Effector CD8-positive, alpha-beta T cell (primary cell): ENCODE measurements around the gene PIF1.
"Not testable (repeated sequence)": the region's sequence is repeated elsewhere in the genome, so short reads cannot be mapped to it uniquely, and the experiment has no call there.

Experiments used
- DNase-seq: peaks from one replicate; lab custom pipeline; 2025; lab: John Stamatoyannopoulos, UW

Gene PIF1

DNA sequence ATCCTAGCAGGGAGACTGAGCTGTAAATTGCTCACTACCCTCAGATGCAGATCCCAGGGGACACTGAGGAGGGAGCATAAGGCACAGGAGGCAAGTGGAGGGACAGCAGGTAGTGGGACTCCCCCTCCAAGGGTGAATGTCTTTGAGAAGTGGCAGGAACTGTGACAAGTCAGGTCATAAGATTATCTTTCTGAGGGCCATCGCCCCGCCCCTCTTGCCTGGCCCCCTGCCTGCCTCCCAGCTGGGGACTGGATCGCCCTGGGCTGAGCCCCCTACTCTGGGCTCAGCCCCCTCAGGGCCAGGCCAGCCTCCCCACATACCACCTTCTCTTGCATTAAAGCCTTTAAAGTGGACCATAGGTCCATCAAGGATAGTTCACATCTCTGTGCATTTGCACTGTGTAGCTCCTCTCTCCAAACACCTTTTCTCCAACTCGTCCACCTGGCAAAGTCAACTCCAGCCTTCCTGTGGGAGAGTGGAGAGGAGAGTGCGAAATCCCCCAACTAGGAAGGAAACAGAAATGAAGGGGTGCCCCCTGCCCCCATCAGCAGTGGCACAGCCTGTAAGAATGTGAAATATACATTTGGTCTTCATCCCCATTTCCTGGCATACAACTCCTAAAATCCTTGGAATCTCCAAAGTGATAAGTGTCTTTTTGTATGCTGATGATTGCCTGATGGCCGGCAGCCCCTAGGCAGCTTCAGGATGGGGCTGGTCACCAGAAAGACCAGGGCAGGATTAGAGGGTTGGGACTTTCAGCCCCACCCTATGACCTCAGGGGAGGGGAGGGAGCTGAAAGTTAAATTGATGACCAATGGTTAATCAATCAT lies 14.7 kb downstream of the PIF1 start:
- DNase-seq, result no peak

DNA sequence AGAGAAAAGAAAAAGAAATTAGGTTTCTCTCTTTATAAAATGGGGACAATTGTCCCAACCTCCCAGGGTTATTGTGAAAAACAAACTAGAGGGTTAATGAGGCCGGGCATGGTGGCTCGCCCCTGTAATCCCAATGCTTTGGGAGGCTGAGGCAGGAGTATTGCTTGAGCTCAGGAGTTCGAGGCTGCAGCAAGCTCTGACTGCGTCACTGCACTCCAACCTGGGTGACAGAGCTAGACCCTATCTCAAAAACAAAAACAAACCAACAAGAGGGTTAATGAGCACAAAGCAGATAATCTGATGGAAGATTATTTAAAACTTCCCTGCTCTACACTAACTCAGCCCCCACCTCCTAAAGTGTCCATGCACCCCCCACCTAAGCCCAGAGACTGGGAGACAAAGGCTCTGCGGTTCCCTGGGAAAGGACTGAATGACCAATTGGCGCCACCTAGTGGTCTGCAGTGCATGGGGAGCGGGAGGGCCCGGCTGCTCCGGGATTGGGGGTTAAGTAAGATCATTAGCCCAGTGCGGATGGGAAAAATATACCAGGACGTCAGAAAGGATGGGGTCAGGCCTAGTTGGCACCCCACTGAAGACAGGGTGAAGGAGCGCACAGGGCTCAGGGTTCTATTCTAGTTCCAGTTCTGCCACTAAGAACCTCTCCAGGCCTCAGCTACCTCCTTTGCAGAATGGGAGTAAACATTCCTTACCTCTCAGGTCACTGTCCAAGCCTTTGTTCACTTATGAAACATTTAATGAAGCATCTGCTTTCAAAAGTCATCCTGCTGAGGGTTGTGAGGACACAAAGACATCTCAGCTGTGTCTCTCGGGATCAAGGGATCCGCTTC lies 15.6 kb downstream of the PIF1 start:
- DNase-seq, result peak; percentile 57

DNA sequence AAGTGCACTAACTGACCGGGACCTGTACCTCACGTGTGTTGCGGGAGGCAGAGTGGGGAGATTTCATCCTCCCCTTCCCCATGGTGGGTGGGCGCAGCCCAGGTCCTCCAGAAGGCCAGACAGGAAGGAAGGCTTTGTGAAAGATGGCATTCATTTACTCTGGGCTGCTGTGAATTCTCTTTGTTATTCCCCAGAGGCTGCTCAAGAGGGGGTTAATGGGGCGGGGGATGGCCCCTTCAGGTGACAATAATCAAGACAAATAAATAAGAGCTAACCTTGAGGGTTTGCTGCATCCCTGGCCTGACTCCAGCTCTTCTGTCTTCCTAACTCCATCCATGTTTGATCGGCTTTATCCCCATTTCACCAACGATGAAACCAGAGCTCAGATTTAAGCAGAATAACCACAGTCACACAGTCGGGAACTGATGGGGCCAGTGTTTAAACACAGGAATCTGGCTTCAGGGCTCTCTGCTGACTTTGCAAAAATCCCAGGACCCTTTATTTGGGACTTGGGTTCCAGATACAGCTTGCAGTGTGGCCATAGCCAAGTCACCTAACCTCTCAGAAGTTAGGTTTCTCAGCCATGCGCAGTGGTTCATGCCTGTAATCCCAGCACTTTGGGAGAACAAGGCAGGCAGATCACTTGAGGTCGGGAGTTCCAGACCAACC lies 16.5 kb downstream of the PIF1 start:
- DNase-seq, result no peak

DNA sequence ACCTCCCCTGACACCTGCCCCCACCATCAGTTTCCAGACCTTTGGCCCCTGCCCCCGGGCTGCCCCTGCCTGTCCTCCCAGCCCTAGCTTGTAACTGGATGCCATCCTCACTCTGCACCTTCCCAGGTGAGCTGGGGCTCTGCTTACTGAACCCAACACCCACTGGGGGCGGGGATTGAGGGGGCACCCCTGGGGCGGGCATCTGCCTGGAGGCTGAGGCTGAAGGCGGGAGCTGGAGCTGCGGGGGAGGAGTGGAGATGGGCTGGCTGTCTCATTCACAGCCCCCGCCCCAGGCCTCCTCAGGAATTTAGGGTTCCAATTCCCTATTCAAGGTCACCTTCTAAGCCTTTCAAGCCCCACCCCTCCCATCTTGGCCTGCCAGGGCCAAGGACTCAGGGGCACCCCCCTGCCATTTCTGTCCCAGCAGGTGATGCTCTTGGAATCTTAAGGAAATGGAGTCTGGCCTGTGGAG lies 17.7 kb downstream of the PIF1 start:
- no peak for DNase-seq

DNA sequence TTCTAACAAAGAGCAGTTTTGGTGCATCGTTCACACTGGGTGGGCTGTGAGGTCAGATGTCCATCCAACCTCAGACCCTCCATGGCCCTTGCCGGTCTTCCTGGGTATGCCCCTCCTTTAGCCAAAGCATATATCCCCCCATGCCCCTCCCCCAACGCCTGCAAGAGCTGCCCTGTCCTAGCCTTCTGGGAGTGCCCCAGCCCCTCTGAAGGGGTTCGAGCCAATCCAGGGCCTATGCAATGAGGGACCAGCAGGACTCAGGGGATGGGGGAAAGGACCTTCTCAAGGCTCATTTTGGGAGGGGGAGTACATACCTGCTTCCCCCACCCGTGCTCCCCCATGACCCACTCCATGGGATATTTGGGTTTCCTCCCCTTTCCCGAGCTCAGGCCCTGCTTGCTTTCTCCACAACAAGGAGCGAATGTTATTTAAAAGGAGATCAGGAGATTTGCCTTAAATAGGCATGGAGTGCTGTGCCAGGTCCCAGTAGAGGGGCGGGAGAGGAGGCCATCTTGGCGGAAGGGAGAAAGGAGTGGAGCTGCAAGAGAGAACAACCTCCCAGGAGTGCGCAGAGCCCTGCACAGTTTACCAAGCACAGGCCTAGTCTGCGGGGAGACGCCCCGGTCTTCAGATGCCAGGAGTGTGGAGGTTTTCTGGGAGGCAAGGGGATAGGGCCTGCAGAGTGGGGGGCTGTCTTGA lies 18.2 kb downstream of the PIF1 start:
- no peak for DNase-seq

DNA sequence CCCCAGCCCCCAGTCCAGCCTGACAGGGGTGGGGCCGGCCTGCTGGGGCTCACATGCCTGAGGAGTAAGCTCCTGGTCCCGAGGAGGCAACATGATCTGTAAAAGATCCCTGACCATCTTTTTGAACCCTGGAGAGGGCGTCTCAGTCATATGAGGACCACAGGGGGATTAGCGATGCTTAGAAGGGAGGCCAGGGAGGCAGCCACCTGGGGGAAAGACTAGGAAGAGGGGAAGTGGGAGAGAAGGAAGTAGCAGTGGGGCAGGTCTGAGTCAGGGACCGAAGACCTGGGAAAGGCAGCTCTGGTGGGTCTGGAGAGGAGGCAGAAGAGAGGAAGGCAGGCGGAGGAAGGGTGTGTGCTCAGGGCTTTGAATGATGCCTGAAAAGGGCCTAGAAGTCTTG lies 18.9 kb downstream of the PIF1 start:
- DNase-seq, result no peak

DNA sequence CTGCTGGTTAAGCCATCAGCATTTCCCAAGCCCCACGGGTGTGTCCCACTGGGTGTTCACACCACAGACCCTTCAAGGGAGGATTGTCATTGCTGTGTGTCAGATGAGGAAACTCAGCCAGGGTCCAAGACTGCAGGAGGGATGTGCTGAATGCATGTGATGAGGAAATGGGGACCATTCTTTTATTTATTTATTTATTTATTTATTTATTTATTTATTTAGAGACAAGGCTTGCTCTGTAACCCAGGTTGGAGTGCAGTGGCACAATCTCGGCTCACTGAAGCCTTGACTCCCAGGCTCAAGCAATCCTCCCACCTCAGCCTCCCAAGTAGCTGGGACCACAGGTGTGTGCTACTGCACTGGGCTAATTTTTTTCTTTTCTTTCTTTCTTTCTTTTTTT lies 20.8 kb downstream of the PIF1 start:
- DNase-seq, result no peak

DNA sequence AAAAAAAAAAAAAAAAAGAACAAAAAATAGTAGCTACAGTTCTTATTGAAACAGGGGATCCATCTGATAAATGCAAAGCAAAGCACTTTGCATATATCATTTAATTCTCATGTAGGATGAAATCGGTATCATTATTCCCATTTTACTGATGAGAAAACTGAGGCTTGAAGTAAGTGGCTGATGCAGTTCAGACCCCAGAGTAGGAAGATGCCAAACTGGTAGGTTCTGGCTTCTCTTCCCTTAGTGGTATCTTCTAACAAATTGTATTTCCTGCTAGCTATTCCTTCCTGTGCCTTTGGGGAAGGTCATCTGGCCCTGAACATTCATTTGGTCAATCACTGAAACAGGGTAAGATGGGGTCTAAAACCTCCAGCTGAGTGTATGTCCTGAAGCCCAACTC lies 21.9 kb downstream of the PIF1 start:
- no peak for DNase-seq

DNA sequence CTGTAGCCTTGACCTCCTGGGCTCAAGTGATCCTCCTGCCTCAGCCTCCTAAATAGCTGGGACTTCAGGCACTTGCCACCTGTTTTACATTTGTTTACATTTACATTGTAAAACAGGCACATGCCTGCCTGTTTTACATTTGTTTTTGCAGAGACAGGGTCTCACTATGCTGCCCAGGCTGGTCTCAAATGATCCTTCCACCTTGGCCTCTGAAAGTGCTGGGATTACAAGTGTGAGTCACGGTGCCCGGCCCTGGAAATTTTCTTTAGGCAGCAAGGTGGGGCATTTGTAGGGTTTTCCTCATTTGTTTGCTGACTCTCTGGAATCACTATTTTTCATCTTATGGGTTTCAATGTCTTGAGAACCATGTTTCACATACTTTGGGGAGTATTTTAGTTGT lies 25.0 kb downstream of the PIF1 start:
- no peak for DNase-seq

DNA sequence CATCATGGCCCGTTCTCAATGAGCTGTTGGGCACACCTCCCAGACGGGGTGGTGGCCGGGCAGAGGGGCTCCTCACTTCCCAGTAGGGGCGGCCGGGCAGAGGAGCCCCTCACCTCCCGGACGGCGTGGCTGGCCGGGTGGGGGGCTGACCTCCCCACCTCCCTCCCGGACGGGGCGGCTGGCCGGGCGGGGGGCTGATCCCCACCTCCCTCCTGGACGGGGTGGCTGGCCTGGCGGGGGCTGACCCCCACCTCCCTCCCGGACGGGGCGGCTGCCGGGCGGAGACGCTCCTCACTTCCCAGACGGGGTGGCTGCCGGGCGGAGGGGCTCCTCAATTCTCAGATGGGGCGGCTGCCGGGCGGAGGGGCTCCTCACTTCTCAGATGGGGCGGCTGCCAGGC lies 26.5 kb downstream of the PIF1 start:
- DNase-seq, result not testable (repeated sequence)

DNA sequence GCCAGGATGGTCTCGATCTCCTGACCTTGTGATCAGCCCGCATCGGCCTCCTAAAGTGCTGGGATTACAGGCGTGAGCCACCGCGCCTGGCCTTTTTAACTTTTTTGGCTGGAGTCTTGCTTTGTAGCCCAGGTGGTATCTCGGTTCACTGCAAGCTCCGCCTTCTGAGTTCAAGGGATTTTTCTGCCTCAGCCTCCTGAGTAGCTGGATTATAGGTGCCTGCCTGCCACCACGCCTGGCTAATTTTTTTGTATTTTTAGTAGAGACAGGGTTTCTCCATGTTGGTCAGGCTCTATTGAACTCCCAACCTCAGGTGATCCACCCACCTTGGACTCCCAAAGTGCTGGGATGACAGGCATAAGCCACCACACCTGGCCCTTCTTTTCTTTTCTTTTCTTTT lies 29.5 kb downstream of the PIF1 start:
- not testable (repeated sequence) for DNase-seq

DNA sequence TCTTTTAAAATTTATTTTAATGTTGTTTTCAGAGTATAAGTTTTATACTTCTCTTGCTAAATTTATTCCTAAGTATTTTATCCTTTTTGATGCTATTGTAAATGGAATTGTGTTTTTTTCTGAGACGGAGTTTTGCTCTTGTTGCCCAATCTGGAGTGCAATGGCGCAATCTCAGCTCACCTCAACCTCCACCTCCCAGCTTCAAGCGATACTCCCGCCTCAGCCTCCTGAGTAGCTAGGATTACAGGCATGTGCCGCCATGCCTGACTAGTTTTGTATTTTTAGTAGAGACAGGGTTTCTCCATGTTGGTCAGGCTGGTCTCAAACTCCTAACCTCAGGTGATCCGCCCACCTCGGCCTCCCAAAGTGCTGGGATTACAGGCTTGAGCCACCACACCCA lies 30.1 kb downstream of the PIF1 start:
- DNase-seq, result not testable (repeated sequence)

DNA sequence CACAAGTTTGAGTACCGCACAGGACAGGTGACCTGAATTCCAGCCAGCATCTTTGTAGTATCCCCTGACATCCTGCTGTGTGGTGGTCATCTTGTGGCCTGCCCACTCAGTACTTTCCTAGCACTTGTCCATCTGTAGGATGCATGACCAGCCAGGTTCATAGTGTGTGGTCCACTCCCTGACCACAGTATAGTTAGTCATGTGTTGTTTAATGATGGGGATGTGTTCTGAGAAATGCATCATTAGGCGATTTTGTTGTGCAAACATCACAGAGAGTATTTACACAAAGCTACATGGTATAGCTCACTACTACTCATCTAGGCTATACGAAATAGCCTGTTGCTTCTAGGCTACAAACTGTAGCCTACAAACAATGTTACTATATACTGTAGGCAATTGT lies 33.2 kb downstream of the PIF1 start:
- DNase-seq, result no peak

DNA sequence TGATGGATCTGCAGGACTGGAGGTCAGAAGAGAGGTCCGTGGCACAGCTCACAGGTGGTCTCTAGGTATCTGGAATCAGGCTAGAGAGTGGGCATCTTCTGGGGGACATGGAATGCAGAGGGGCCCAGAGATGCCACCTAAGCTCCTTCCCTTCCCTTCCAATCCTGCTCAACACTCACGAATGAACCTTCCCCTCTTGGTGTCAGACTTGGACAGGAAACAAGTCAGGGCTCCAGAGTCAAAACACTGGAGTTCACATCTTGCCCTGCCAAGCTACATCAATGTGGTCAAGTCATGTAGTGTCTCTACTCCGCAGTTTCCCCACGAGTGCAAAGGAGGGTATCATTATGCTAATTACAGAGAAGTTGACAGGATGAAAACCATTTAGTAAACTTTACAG lies 34.0 kb downstream of the PIF1 start:
- DNase-seq, result no peak

DNA sequence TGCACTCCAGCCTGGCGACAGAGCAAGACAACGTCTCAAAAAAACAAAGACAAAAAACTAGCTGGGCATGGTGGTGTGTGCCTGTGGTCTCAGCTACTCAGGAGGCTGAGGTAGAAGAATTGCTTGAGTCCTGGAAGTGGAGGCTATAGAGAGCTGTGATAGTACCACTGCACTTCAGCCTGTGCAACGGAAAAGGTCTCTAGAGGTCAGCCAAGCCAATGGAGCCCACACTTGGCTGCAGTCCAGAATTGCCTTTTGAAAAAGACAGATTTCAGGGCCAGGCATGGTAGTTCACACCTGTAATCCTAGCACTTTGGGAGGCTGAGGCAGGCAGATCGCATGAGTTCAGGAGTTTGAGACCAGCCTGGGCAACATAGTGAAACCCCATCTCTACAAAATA lies 41.7 kb downstream of the PIF1 start:
- DNase-seq, result no peak

DNA sequence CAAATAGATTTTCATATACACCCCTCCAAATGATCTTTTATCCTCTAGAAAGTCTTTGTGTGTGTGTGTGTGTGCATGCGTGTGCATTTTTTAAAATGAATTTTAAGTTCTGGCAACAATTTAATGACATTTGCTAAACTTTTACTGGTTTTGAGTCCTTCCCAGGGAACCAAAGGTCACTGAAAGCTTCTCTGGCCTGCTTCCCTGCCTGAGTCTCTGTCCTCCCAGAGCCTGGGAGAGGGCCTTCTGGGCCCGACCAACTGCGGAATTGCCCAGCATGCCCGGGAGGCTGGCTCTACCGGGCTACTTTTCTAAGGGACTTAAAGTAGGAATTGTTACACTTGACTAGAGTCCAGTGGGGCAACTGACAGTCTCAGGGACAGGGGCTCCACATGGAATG lies 42.7 kb downstream of the PIF1 start:
- DNase-seq, result no peak

DNA sequence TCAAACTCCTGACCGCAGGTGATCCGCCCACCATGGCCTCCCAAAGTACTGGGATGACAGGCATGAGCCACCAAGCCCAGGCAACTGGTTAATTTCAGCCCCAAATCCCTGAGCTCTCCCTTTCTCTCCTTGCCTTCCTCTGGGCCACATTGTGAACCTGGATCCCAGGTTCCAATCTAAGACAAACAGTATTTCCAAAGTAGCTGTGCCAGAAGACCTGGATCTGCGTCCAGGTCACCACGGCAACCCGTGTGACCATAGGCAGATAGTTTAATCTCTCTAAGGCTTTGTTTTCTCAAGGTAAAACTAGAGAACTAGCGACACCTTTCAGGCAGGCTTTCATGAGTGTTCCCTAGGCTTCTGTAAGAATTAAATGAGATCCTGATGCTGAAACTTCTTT lies 44.1 kb downstream of the PIF1 start:
- no peak for DNase-seq

DNA sequence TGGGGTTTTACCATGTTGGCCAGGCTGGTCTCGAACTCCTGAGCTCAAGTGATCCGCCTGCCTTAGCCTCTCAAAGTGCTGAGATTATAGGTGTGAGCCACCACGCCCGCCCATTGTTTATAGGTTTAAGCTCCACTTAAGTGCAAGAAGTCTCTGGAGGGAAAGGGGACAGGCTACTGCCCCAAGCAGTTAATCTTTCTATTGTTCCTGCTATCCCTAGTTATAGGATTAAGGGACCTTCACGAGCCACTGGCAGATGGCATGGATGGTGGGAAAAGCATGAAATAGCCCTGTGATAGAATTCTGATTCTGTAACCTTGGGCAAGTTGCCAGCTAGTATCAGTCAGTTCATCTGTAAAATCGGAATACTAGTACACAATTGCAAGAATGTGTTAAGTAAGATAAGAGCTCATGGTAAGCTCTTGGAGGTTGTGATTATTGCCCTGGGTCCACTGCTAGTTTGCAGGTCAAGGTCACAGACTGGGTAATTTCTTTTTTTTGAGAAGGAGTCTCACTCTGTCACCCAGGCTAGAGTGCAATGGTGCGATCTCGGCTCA lies 44.8 kb downstream of the PIF1 start:
- no peak for DNase-seq

DNA sequence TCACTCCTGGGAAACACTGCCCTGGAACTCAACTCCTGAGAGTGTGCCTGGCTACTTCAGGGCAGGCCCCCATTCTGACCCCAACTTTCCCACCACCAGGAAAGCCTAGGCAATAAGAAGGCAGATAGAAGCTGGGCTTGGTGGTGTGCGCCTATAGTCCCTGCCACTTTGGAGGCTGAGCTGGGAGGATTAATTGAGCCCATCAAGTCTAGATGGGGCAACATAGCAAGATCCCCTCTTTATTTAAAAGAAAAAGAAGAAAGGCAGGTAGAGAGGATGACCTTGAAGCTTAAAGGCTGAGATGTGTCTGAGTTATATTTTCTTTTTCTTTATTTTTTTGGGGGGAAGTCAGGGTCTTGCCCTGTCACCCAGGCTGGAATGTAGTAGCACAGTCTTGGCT lies 45.8 kb downstream of the PIF1 start:
- no peak for DNase-seq

DNA sequence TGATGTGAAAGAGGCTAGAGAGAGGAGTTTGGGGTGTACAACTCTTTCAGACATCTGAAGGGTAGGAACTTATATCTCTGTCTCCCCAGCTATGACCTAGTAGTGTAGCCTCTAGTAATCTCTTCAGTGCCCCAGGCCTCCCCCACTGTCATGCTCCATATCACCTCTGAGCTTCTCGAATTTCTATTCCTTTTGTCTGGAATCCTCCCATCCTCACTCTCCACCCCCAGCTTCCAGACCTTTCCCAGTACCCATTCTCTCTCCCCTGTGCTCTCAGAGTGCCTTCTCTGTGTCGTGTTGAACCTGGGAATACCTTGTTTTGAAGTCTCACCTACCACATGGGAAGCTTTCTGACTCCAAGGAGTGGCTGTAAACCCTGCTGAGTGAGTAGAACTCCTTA lies 46.4 kb downstream of the PIF1 start:
- DNase-seq, result no peak

DNA sequence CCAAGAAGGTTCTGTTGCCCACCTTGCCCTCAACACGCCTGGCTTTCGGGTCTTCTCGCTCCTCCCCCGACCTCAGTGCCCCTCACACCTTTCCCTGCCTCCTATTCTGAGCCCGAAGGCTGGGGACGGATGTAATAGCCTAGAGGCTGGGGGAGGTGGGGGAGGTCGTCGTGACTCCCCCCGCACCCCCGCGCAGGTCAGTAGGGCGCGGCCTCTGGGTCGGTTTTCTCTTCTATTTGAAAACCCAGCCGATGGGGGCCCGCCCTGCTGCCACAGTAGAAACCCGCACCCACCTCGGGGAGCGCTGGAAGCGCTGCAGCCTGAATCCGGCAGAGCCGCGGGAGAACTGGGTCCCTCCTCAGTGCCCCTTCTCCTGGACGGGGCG lies 49.1 kb downstream of the PIF1 start:
- DNase-seq, result no peak
